HEK293 (cell line): ENCODE measurements around the gene LSS.

Source experiments
- CTCF ChIA-PET: fragments of 350-600 bp; formaldehyde crosslinking; extraction: SDS; loops from one replicate; lab custom pipeline; 2021; ENCODE audit warnings: antibody characterized with exemption; lab: Yijun Ruan, JAX
- POLR2A ChIA-PET: fragments of 300-600 bp; formaldehyde crosslinking; extraction: SDS; loops from one replicate; lab custom pipeline; 2020; ENCODE audit warnings: antibody characterized with exemption, inconsistent platforms; lab: Yijun Ruan, JAX
- H3K27ac ChIP-seq: fragments of 200-500 bp; sonication (Bioruptor generic); 2 replicates; pipeline ENCODE4 v1.5.1; 2014; ENCODE audit warnings: low read depth, low read length, control low read depth, inconsistent platforms; ENCODE audit errors: extremely low read depth
- H3K36me3 ChIP-seq, 2 experiments: fragments of 200-500 bp in 1 of 2; sonication (Bioruptor generic) in 1 of 2; 1 replicate in 1 of 2; 2 replicates in 1 of 2; pipeline ENCODE4 v1.5.1; 2014 to 2017; ENCODE audit warnings: inconsistent platforms in 2 of 2, low read length in 2 of 2; ENCODE audit not compliant: control insufficient read depth in 2 of 2, insufficient read depth in 1 of 2
- H3K4me1 ChIP-seq: fragments of 200-500 bp; sonication (Bioruptor generic); 2 replicates; pipeline ENCODE4 v1.5.1; 2014; ENCODE audit warnings: mild to moderate bottlenecking, low read length, inconsistent platforms; ENCODE audit not compliant: control insufficient read depth, insufficient read depth
- H3K4me3 ChIP-seq: 2 replicates; pipeline ENCODE4 v1.5.1; 2011; ENCODE audit warnings: low read depth, mild to moderate bottlenecking, control low read depth, low read length, moderate library complexity
- H3K9me3 ChIP-seq: fragments of 200-500 bp; sonication (Bioruptor generic); 2 replicates; pipeline ENCODE4 v1.5.1; 2014; ENCODE audit warnings: low read depth, low read length, inconsistent platforms; ENCODE audit not compliant: control insufficient read depth, insufficient read depth
- GLIS1 ChIP-seq: fragments of 450-650 bp; formaldehyde crosslinking; IDR thresholded peaks from 2 replicates; pipeline ENCODE4 v1.5.1; 2016; ENCODE audit warnings: missing biosample characterization, missing genetic modification characterization
- IKZF3 ChIP-seq: fragments of 450-650 bp; IDR thresholded peaks from 2 replicates; pipeline ENCODE4 v1.5.0; 2018; ENCODE audit warnings: missing biosample characterization, mild to moderate bottlenecking, missing genetic modification characterization, moderate library complexity
- KLF8 ChIP-seq: fragments of 450-650 bp; formaldehyde crosslinking; IDR thresholded peaks from 2 replicates; pipeline ENCODE4 v1.5.1; 2016; ENCODE audit warnings: missing biosample characterization, missing genetic modification characterization
- PRDM10 ChIP-seq: fragments of 450-650 bp; formaldehyde crosslinking; IDR thresholded peaks from 2 replicates; pipeline ENCODE4 v1.5.1; 2016; ENCODE audit warnings: missing biosample characterization, missing genetic modification characterization
- REST ChIP-seq: fragments of 450-650 bp; formaldehyde crosslinking; IDR thresholded peaks from 2 replicates; pipeline ENCODE4 v1.5.1; 2016; ENCODE audit warnings: missing biosample characterization, missing genetic modification characterization
- ZNF121 ChIP-seq: fragments of 450-650 bp; formaldehyde crosslinking; IDR thresholded peaks from 2 replicates; pipeline ENCODE4 v1.5.1; 2016; ENCODE audit warnings: missing biosample characterization, missing genetic modification characterization
- ZNF23 ChIP-seq: fragments of 450-650 bp; formaldehyde crosslinking; IDR thresholded peaks from 2 replicates; pipeline ENCODE4 v1.5.1; 2016; ENCODE audit warnings: missing biosample characterization, missing genetic modification characterization, borderline replicate concordance
- ZNF24 ChIP-seq: fragments of 450-650 bp; formaldehyde crosslinking; IDR thresholded peaks from 2 replicates; pipeline ENCODE4 v1.5.1; 2016; ENCODE audit warnings: missing biosample characterization, missing genetic modification characterization
- ZNF292 ChIP-seq: fragments of 450-650 bp; formaldehyde crosslinking; IDR thresholded peaks from 2 replicates; pipeline ENCODE4 v1.5.1; 2016; ENCODE audit warnings: low read depth, missing biosample characterization, missing genetic modification characterization, borderline replicate concordance
- ZNF302 ChIP-seq: fragments of 450-650 bp; formaldehyde crosslinking; IDR thresholded peaks from 2 replicates; pipeline ENCODE4 v1.5.1; 2016; ENCODE audit warnings: missing biosample characterization, missing genetic modification characterization, low read depth
- ZNF362 ChIP-seq: fragments of 450-650 bp; formaldehyde crosslinking; IDR thresholded peaks from 2 replicates; pipeline ENCODE4 v1.5.1; 2016; ENCODE audit warnings: missing biosample characterization, missing genetic modification characterization
- ZNF37A ChIP-seq: fragments of 450-650 bp; IDR thresholded peaks from 2 replicates; pipeline ENCODE4 v1.5.1; 2018; ENCODE audit warnings: missing biosample characterization, missing genetic modification characterization
- ZNF514 ChIP-seq: fragments of 450-650 bp; formaldehyde crosslinking; IDR thresholded peaks from 2 replicates; pipeline ENCODE4 v1.5.1; 2016; ENCODE audit warnings: missing biosample characterization, missing genetic modification characterization
- ZNF639 ChIP-seq: fragments of 450-650 bp; formaldehyde crosslinking; IDR thresholded peaks from 2 replicates; pipeline ENCODE4 v1.5.1; 2016; ENCODE audit warnings: missing biosample characterization, missing genetic modification characterization
- ZNF76 ChIP-seq: fragments of 450-650 bp; formaldehyde crosslinking; IDR thresholded peaks from 2 replicates; pipeline ENCODE4; 2016; ENCODE audit warnings: low read depth, missing biosample characterization, missing genetic modification characterization, borderline replicate concordance
- ZSCAN18 ChIP-seq: fragments of 450-650 bp; formaldehyde crosslinking; IDR thresholded peaks from 2 replicates; pipeline ENCODE4 v1.5.1; 2016; ENCODE audit warnings: missing biosample characterization, missing genetic modification characterization

LSS gene

GRCh38 chr21:46246345-46246744, 17.8 kb upstream of the LSS start (continued):
- TF ChIP-seq ZNF292 (tag by site-specific recombination), result no peak

GRCh38 chr21:46245213-46245915, 16.8 kb upstream of the LSS start:
- ChIA-PET POLR2A (no interaction called here), CTCF (interaction anchor here (0.5 to 2.4 kb wide), 2 partner anchors 92 to 191 kb away, joined by 3 to 11 read pairs; no protein-coding TSS in a partner anchor)
- peaks cover 56 to 94% of the 10 kb centered on the region in 2 experiments for H3K36me3 ChIP-seq

GRCh38 chr21:46244602-46245001, 16.0 kb upstream of the LSS start:
- Histone ChIP-seq H3K4me3 (no peak overlapping the region), H3K9me3 (no peaks in the 10 kb centered on the region), H3K4me1 (no peaks in the 10 kb centered on the region), H3K36me3 (peaks cover 55 to 94% of the 10 kb centered on the region in 2 experiments), H3K27ac (no peak overlapping the region)
- TF ChIP-seq ZSCAN18 (tag by site-specific recombination) (no peak), GLIS1 (peak; percentile 34)
- POLR2A ChIA-PET, result interaction anchor here (0.6 kb wide), 1 partner anchor 271 kb away, joined by 4 read pairs; no protein-coding TSS in a partner anchor
- CTCF ChIA-PET, result interaction anchor here (0.5 to 0.6 kb wide), 2 partner anchors 9 to 192 kb away, joined by 3 read pairs; no protein-coding TSS in a partner anchor

More at GRCh38 chr21:46245213-46245915, 16.8 kb upstream of the LSS start:
- TF ChIP-seq ZNF302 (tag by site-specific recombination), result no peak
- TF ChIP-seq ZNF121 (tag by site-specific recombination), result peak; percentile 90
- H3K9me3 ChIP-seq, result no peaks in the 10 kb centered on the region
- H3K4me1 ChIP-seq, result no peaks in the 10 kb centered on the region
- H3K4me3 ChIP-seq, result no peak overlapping the region
- H3K27ac ChIP-seq, result no peak overlapping the region

- Histone ChIP-seq H3K4me1 (no peaks in the 10 kb centered on the region), H3K27ac (no peak overlapping the region), H3K9me3 (no peaks in the 10 kb centered on the region), H3K4me3 (no peak overlapping the region), H3K36me3 (peaks cover 56 to 94% of the 10 kb centered on the region in 2 experiments)
- ChIA-PET CTCF (interaction anchor here (1.4 kb wide), 1 partner anchor 10 kb away, joined by 3 read pairs; no protein-coding TSS in a partner anchor), POLR2A (interaction anchor here (1.2 kb wide), 1 partner anchor 10 kb away, joined by 3 read pairs; no protein-coding TSS in a partner anchor)
- TF ChIP-seq ZNF514 (tag by site-specific recombination) (no peak), PRDM10 (no peak), ZNF23 (no peak), KLF8 (no peak), ZNF37A (tag by site-specific recombination) (no peak), REST (tag by site-specific recombination) (no peak), ZNF362 (tag by site-specific recombination) (no peak), IKZF3 (tag by site-specific recombination) (no peak), ZNF76 (tag by site-specific recombination) (no peak), ZNF639 (tag by site-specific recombination) (no peak), ZNF24 (no peak)
These were observed 15.4 kb upstream of the LSS start for GRCh38 chr21:46243960-46244361.
